ENCODE results near the gene NFYC. TPM values are rescaled to one million over a fixed set of nuclear protein-coding genes. Genes with fewer than 3 reads are reported as not detected.
"Not testable (repeated sequence)": the region's sequence is repeated elsewhere in the genome, so short reads cannot be mapped to it uniquely, and the experiment has no call there.

Gene NFYC
- polyA plus RNA-seq, 4 donors, result 71.0 to 113 (median 96.5) TPM

DNA sequence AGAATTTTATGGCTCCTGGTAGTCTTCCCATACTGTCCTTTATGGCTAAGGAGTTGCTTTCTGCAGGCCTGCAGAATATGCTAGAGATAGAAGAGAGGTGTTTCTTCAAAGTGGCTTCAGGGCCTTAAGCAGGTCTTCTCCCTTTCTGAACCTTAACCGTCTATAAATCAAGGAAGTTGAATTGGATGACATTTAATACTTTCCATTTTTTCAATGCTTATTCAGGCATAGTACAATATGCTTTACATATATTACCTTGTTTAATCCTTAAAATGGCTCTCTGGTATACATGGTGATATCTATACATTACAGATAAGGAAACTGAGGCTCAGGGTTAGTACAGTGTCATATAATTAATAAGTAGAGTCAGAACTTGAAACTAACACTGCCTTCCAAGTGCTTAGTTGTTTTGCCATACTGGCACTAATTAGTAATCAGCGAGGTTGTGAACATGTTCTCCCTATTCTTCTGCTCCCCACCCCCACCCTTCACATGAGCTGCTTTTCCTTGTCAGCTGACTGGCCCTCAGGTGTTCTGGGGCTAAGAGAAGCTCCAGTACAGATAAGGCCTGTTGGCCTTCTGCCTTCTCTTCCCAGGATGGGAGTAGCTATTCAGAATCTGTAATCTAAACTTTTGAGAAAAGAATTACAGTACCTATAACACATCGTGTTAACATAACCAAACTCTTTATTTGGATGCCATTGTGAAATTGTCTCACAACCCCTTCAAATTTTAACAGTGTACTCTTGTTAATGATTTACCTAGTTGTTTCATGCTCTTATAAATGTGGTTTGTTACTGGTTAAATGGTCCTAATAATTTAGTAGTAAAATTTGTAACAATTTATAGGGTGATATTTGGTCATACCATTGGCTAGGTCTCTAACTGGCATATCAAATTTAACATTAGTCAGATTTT lies 13.6 kb downstream of the NFYC start:
- no peak for DNase-seq (ENCODE audit: low read depth in 4 of 4, low spot score in 3 of 4)

DNA sequence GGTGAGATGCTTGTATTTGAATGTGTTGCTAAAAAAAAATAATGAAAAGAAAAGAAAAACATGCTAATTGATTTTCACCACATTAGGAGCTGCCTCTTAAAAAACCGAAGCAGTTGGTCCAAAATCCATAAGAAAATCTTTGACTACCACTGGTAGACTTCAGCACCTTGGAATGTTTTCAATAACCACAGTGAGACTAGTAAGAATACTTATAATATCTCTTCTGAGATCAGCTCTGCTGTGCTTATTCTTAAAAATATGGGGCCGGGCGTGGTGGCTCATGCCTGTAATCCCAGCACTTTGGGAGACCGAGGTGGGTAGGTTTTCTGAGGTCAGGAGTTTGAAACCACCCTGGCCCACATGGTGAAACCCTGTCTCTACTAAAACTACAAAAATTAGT lies 15.1 kb downstream of the NFYC start:
- no peak for DNase-seq (ENCODE audit: low read depth in 4 of 4, low spot score in 3 of 4)

- DNase-seq (ENCODE audit: low read depth in 4 of 4, low spot score in 3 of 4), result peak in 1 of 4 donors; percentile 71
Observed at GRCh38 chr1:40708750-40709099, 17.2 kb downstream of the NFYC start.

GRCh38 chr1:40709100-40709801 lies 17.7 kb downstream of the NFYC start:
- peak; percentile 89 to 93 (median 92) for DNase-seq (ENCODE audit: low read depth in 4 of 4, low spot score in 3 of 4)

DNA sequence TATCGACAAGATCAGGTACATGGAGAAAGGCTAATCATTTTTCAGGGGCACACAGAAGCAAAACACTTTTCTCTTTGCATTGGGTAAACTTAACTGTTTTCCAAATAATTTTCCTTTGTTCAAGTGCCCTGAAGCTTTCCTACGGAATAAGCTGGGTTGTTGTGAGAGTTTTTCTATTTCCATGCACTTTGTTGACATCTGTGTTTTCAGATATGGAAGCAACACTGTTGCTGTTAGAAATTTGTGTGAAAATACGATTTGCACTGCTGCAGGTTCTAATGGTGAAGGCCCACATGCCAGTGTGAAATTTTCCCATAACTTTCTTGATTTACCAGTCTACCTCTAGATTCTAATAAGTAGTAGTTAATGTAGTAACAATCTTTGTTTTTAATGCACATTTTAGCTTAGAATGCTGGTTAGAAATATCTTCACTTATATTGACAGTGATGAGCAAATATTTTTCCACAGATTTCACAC lies 18.3 kb downstream of the NFYC start:
- DNase-seq (ENCODE audit: low read depth in 4 of 4, low spot score in 3 of 4), result no peak

GRCh38 chr1:40710581-40711315 lies 19.2 kb downstream of the NFYC start:
- no peak for DNase-seq (ENCODE audit: low read depth in 4 of 4, low spot score in 3 of 4)

- DNase-seq (ENCODE audit: low read depth in 4 of 4, low spot score in 3 of 4), result no peak
Observed at GRCh38 chr1:40711465-40712404, 20.2 kb downstream of the NFYC start.

DNA sequence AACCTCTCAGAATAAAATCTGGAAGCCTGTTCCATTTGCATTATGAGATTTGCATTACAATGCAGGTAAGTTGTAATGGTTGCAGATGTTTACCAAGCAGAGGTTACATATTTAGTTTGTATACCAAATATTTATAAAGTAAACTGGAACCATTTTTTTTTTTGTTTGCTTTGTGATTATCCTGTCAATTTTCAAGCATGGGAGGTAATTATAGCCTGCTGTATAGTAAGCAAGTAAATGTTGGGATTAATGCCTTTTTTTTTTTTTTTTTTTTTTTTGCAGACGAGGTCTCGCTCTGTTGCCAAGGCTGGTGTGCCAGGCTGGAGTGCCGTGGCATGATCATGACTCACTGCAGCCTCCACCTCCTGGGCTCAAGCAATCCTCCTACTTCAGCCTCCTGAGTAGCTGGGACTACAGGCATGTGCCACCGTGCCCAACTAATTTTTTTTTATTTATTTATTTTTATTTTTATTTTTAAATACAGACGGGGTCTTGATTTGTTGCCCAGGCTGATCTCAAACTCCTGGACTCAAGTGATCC lies 21.0 kb downstream of the NFYC start:
- DNase-seq (ENCODE audit: low read depth in 4 of 4, low spot score in 3 of 4), result no peak

GRCh38 chr1:40712997-40713396 lies 21.5 kb downstream of the NFYC start:
- DNase-seq (ENCODE audit: low read depth in 4 of 4, low spot score in 3 of 4), result no peak

DNA sequence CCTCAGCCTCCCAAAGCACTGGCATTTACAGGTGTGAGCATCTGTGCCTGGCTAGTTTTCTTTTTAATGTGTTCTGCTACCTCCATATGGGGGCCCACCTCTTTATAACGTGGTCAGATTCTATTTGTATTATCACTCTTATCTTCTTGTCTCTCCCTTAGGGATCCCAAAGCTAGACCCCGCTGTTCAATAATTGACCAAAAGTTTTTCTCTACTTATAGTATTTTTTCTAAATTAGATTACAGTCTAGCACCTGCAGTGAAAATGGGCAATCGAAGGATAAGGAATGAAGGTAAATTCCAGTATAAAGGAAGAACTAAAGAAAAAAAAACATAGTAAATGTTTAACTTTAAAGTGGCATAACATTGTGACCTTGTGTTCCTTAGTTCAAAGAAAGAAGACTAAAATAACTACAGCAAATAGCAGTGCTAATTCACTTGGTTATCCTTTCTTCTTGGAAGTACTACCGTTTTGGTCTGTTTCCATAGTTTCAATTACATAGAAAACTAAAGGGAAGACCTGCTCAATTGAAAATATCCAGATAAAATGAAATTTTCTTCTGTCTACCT lies 24.1 kb downstream of the NFYC start:
- DNase-seq (ENCODE audit: low read depth in 4 of 4, low spot score in 3 of 4), result no peak

DNA sequence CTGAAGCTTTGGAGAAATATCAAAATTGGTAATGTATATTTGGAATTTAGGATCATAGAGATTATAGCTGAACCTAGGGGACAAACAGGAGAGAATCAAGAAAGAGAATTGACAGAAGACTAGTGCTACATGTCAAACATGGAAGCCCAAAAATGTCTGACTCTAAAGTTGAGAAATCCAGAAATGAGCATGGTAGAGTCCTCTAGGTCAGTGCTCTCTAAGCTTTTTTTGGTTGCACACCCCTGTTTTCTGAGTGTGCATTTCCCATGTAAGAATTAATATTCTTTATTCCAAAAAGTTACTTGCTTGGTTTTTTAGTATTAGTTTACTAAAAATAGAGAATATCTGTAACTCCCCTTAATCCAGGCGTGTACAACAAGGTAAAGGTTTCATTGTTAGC lies 25.6 kb downstream of the NFYC start:
- DNase-seq (ENCODE audit: low read depth in 4 of 4, low spot score in 3 of 4), result no peak

GRCh38 chr1:40717955-40718354 lies 26.5 kb downstream of the NFYC start:
- no peak for DNase-seq (ENCODE audit: low read depth in 4 of 4, low spot score in 3 of 4)

DNA sequence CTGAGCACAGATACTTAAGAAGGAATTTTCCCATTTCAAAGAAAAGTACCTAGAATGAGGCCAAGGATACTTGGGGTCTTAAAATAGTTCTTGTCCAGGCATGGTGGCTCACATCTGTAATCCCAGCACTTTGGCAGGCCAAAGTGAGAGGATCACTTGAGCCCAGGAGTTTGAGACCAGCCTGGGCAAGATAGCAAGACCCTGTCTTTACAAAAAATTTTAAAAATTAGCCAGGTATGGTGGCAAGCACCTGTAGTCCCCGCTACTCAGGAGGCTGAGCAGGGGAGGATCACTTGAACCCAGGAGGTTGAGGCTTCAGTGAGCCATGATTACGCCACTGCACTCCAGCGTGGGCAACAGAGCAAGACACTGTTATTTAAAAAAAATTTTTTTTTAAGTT lies 29.0 kb downstream of the NFYC start:
- no peak for DNase-seq (ENCODE audit: low read depth in 4 of 4, low spot score in 3 of 4)

DNA sequence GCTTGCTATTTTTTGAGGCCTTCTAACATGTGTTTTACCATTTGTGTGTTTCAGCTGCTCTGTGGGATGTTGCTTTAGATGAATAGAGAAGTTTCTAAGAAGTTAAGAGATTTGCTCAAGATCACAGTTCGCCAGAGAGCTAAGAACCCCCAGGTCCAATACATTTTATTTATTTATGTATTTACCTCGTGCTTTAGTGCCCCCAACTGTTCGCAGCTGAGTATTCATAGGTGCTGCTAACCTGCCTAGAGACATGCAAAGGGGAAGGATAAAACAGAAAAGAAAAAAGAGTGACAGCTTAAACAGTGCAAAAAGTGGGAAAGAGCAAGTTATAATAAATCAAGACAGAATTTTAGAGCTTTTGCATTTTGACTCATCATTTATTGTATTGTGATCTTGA lies 31.1 kb downstream of the NFYC start:
- no peak for DNase-seq (ENCODE audit: low read depth in 4 of 4, low spot score in 3 of 4)

DNA sequence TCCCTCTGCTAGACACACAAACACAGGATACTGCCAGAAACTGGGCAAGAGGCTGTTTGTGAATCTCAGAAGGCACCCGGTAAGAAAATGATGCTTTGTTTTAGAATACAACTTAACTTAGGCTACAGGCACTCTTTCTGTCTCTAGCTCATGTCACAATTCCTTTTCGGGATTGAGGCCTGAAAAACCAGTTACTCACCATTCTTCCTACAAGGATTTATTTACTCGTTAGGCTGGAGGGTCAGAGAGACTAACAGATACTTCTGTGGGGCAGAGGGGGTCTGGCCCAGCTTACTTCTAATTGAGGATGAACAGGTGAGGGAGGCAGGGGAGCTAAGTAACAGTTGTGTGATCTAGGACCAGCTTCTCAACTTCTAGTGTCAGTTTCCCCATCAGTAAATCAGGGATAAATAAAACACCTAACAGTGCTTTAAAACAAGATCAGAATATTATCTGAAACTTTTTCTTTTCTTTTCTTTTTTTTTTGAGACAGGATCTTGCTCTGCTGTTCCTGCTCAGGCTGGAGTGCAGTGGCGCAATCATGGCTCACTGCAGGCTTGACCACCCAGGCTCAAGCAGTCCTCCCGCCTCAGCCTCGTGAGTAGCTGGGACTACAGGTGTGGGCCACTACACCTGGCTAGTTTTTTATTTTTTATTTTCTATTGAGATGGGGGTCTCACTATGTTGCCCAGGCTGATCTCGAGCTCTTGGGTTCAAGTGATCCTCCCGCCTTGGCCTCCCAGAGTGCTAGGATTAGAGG lies 31.9 kb downstream of the NFYC start:
- no peak for DNase-seq (ENCODE audit: low read depth in 4 of 4, low spot score in 3 of 4)

GRCh38 chr1:40727662-40728061 lies 36.2 kb downstream of the NFYC start:
- not testable (repeated sequence) for DNase-seq (ENCODE audit: low read depth in 4 of 4, low spot score in 3 of 4)

GRCh38 chr1:40729316-40729862 lies 37.9 kb downstream of the NFYC start:
- DNase-seq (ENCODE audit: low read depth in 4 of 4, low spot score in 3 of 4), result not testable (repeated sequence)

- no peak for DNase-seq (ENCODE audit: low read depth in 4 of 4, low spot score in 3 of 4)
Observed at GRCh38 chr1:40732756-40733301, 41.3 kb downstream of the NFYC start.

All from left renal pelvis (tissue), 4 donors.